ENCODE results near the gene HILPDA.

- TF ChIP-seq CTCF (IDR thresholded peaks at IDR 0.05; ENCODE audit: insufficient read depth, low read depth, low read length) (no peak), EZH2 (IDR thresholded peaks at IDR 0.05; ENCODE audit: insufficient read depth, low read length) (no peak)
These were observed 34.3 kb upstream of the HILPDA start for GRCh38 chr7:128421384-128421783.
